ENCODE results near the gene ETHE1. TPM values are rescaled to one million over a fixed set of nuclear protein-coding genes. Genes with fewer than 3 reads are reported as not detected.

ETHE1 gene, protein sequence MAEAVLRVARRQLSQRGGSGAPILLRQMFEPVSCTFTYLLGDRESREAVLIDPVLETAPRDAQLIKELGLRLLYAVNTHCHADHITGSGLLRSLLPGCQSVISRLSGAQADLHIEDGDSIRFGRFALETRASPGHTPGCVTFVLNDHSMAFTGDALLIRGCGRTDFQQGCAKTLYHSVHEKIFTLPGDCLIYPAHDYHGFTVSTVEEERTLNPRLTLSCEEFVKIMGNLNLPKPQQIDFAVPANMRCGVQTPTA
- total RNA-seq = 20.4 TPM
- long read RNA-seq, transcript ETHE1-201 (7 exons, 963 nt) = major isoform, 19 of 23 reads
- long read RNA-seq, partial matches to known transcripts = 3 of 23 reads
- long read RNA-seq, other reads (novel, unspliced or antisense) = 1 of 23 reads

DNA sequence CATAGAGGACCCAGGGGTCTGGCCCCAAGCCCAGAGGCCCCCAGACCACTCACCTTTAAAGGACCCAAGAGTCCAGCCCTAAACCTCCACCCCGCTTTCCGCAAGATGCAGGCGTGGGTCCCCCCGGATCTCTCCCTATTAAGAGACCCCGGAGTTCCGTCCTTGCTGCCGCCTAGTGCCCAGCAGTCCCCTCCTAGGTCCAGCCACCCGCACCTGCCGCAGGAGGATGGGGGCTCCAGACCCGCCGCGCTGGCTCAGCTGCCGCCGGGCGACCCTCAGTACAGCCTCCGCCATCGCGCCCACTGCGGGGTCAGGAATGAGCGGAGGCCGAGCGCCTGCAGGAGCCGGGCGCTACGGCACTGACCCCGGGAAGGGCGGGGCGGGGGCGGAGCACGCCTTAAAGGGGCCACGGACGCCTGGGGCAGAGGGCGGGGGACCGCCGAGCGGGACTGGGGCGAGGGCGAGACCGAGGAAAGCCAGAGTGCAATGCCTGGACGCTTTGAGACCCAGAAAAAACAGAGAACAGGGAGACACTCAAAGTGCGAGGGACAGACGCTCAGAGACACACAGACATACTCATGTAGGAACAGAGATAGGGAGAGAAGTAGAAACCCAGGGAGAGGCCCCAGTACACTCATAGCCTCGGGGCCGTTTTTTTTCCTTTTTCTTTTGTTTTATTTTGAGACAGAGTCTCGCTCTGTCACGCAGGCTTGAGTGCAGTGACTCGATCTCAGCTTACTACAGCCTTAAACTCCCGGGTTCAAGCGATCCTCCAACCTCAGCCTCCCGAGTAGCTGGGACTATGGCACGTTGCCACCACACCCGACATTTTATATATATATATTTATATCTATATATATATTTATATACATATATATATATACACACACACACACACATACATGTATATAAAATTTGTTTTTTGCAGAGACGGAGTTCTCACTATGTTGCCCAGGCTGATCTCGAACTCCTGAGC lies at the start of gene ETHE1:
Gene ETHE1, minus strand, starts transcription at position 318 of the 976 bp plus-strand sequence. Its CDS starts 24 bp downstream, at position 294.
- peak; percentile 95 for DNase-seq (ENCODE audit: low spot score)

DNA sequence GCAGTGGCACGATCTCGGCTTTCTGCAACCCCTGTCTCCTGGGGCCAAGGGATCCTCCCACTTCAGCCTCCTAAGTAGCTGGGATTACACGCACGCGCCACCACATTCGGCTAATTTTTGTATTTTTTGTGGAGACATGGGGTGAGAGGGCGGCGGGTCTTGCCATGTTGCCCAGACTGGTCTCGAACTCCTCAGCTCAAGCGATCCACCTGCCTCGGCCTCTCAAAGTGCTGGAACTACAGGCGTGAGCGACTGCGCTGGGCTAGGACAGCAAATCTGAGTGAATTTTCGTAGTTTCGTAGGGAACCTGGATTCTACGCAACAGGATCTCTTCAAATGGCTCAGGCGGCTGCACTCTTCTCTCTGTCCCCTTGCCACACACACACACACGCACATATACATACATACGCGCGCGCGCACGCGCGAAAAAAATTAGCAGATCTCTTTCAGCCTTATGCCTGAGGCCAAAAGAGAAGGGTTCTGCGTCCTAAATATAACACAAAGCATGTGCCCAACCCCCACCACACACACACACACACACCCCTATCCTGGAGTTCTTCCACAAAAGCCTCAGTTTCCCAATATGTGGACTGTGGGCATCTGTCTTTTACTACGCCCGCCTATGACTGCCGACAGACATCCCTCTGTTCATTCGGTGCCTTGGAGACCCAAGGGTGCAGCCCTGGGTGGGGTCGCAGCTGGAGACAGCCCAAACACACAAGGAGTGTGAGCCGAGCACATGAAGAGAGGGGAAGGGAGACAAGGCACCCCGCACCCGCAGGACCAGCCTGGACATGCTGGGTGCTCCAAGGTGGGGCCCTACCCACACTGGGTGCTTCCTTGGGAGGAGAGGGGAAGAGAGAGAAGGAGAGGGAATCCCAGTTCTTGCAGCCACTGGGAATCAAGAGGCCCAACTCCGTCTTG lies 49.2 kb upstream of the ETHE1 start:
- DNase-seq (ENCODE audit: low spot score) = no peak

DNA sequence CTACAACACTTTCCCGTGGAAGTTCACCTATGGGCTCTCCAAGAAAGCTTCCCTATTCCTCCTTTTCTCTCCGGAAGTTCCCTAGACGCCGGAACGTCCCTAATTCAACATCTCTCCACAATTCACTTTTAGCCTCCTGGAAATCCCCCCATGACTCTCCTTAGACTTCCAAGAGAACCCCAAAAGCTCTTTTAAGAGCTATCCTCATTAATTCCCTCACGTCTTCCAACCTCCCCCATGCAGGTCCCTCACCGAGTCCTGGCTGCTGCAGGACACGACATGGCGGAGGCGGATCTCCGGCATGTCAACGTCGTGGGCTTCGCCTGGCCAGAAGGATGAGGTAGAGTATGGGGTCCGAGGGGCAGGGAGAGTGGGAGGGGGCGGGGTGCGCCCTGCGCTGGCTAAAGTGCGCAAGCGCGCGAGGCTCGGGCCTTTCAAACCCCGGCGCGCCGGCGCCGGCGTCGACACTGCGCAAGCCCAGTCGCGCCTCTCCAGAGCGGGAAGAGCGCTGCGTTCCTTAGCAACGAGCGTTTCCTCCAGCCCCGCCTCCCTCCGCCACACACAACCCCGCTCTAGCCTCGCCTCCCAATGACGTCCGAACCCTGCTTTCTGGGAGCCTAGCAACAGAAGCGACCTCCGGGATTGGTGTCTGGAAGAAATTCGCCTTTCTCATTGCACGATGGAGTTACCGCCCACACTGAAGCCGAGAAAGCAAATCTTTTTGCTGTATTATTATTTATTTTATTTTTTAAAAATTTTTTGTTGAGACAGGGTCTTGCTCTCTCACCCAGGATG lies 48.4 kb upstream of the ETHE1 start, which contains the start of the genes PINLYP and XRCC1:
Gene PINLYP, plus strand, starts transcription at position 646 of the 795 bp plus-strand sequence. CDS start 1,391 bp downstream, outside the sequence.
Gene XRCC1, minus strand, starts transcription at position 372 of the 795 bp plus-strand sequence. Its CDS starts 69 bp downstream, at position 303.
- peak; percentile 99 for DNase-seq (ENCODE audit: low spot score)

DNA sequence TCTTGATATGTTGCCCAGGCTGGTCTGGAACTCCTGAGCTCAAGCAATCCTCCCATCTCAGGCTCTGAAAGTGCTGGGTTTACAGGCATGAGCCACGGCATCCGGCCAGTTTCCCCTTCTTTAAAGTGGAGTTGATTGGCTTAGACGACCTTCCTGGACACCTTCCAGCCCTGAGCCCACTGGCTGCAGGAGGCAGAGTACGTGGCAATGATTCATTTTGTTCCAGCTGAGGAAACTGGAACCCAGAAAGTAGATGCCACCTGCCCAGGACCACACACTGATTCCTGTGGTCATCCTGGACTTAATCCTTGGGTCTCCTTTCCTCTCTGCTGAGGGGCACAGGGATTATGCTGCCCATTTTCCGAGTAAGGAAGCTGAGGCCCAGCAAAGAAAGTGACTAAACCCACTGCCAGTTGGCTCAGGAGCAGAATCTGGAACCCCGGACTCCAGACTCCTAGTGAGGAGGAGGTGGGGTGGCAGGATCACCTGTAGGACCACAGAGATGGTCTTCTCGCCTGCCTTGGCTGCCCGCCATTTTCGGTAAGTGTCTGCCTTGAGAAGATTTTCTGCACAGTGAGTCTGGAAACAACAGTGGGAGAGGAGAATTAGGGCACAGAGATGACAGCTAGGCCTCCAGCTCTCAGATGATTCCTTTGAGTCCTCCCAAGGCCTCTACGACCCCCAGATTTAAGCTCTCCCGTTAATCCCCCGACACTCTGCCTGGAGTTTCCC lies 47.6 kb upstream of the ETHE1 start:
- no peak for DNase-seq (ENCODE audit: low spot score)

DNA sequence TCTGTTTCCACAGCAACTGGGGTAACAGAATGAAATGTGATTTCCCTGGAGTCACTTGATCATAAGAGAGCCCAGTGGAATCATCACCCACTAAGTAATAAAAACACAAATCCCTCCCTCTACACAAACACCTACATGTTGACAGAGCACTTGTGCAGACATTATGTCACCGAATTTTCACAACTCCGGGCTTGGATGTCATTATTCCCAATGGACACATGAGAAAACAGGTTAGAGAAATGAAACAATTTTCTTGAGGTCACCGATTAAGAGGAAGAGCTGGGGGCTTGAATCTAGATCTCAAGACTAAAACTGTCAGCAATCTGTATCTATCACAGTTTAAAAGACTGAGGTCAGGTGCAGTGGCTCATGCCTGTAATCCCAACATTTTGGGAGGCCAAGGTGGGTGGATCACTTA lies 45.2 kb upstream of the ETHE1 start:
- no peak for DNase-seq (ENCODE audit: low spot score)

- DNase-seq (ENCODE audit: low spot score) = no peak
These were observed 43.3 kb upstream of the ETHE1 start for GRCh38 chr19:43570174-43570791.

DNA sequence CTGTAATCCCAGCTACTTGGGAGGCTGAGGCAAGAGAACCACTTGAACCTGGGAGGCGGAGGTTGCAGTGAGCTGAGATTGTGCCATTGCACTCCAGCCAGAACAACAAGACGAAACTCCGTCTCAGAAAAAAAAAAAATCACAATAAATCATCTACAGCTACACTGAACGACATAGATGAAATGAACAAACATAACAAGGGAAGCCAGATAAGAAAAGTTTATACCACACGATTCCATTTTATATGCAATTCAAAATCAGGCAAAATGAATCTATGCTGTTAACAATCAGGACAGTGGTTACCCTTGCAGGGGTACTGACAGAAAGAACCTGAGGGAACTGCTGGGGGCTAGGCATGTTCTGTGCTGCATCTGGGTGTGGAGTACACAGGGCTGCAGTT lies 42.7 kb upstream of the ETHE1 start:
- DNase-seq (ENCODE audit: low spot score) = no peak

- DNase-seq (ENCODE audit: low spot score) = no peak
These were observed 37.8 kb upstream of the ETHE1 start for GRCh38 chr19:43564800-43565199.

- no peak for DNase-seq (ENCODE audit: low spot score)
These were observed 36.9 kb upstream of the ETHE1 start for GRCh38 chr19:43563816-43564457.

GRCh38 chr19:43562698-43563241 lies 35.8 kb upstream of the ETHE1 start:
- DNase-seq (ENCODE audit: low spot score) = no peak

GRCh38 chr19:43562226-43562697 lies 35.3 kb upstream of the ETHE1 start:
- no peak for DNase-seq (ENCODE audit: low spot score)

- DNase-seq (ENCODE audit: low spot score) = no peak
These were observed 34.4 kb upstream of the ETHE1 start for GRCh38 chr19:43561139-43561970.

- no peak for DNase-seq (ENCODE audit: low spot score)
These were observed 33.7 kb upstream of the ETHE1 start for GRCh38 chr19:43560687-43561086.

DNA sequence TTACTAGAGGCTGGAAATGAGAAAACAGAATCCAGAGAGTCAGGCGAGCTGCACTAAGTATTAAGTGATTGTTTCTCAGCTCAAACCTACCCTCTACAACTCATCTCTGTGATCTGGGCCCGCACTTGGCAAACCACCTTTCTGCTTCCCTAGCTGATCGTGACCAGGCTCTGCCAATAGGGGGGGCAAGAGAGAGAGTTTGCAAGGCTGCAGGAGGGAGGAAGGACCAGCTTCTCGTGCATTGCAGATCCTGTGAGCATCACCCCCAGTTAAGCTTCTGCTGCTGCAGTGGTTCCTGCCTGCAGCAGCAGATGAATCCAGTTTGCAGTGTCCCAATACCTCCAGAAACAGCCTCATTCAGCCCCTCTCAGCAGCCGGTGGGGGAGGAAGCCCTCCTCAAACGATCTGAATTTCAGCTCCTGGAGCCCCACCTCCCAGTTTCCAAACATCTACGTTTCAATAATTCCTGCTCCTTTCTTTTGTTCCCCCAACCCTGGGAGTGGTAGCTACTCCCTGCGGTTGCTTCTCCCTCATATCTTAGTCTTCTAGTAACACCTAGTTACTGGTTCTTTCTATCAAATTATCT lies 28.3 kb upstream of the ETHE1 start:
- no peak for DNase-seq (ENCODE audit: low spot score)

- no peak for DNase-seq (ENCODE audit: low spot score)
These were observed 27.4 kb upstream of the ETHE1 start for GRCh38 chr19:43554317-43554895.

DNA sequence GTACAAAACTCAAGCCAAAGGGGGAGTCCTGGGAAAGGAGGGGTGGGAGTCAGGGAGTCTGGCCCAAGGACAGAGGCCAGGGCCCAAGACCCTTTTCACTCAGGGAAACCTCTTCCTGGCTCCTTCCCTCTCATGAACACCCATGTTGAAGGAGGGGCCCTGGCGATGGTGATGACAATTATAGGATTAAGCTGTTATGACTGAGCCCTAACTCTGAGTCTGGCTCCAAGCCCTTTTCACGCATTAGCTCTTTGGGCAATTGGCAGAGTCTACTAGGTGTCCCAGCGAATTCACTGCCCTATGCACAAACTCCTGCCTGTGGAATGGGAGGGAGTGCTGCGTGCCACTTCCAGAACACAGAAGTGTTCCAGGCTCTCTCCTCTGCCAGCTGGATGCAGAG lies 26.7 kb upstream of the ETHE1 start:
- DNase-seq (ENCODE audit: low spot score) = no peak
